HG02571 (cell line): ENCODE results near the gene ANK2.
"Not testable (repeated sequence)": the region's sequence is repeated elsewhere in the genome, so short reads cannot be mapped to it uniquely, and the experiment has no call there.

Experiments
- ATAC-seq: cut with Tn5 transposase; IDR thresholded peaks from one replicate; pipeline ENCODE4 v1.9.1; 2021; ENCODE audit warnings: mild to moderate bottlenecking, moderate library complexity; ENCODE audit not compliant: unreplicated experiment

ANK2 gene

GRCh38 chr4:113051361-113051760 is 1.9 kb downstream of the ANK2 start:
- ATAC-seq = no peak

- ATAC-seq = peak; percentile 81
These were observed 3.0 kb downstream of the ANK2 start for GRCh38 chr4:113052379-113052951.

- no peak for ATAC-seq
These were observed 4.4 kb downstream of the ANK2 start for GRCh38 chr4:113053883-113054282.

- ATAC-seq = no peak
These were observed 6.9 kb downstream of the ANK2 start for GRCh38 chr4:113056318-113056717.

GRCh38 chr4:113057891-113058290 is 8.4 kb downstream of the ANK2 start:
- no peak for ATAC-seq

GRCh38 chr4:113059449-113060182 is 10.2 kb downstream of the ANK2 start:
- ATAC-seq = no peak

GRCh38 chr4:113060853-113061252 is 11.4 kb downstream of the ANK2 start:
- ATAC-seq = no peak

GRCh38 chr4:113064244-113064643 is 14.8 kb downstream of the ANK2 start:
- no peak for ATAC-seq

- ATAC-seq = no peak
These were observed 16.2 kb downstream of the ANK2 start for GRCh38 chr4:113065629-113066028.

- not testable (repeated sequence) for ATAC-seq
These were observed 19.3 kb downstream of the ANK2 start for GRCh38 chr4:113068771-113069170.

GRCh38 chr4:113069212-113069892 is 19.9 kb downstream of the ANK2 start:
- ATAC-seq = no peak

- ATAC-seq = no peak
These were observed 21.3 kb downstream of the ANK2 start for GRCh38 chr4:113070755-113071154.

GRCh38 chr4:113071274-113071673 is 21.8 kb downstream of the ANK2 start:
- ATAC-seq = no peak

- no peak for ATAC-seq
These were observed 22.4 kb downstream of the ANK2 start for GRCh38 chr4:113071805-113072204.

GRCh38 chr4:113073451-113074005 is 24.1 kb downstream of the ANK2 start:
- ATAC-seq = no peak

GRCh38 chr4:113077575-113077974 is 28.1 kb downstream of the ANK2 start:
- ATAC-seq = no peak

GRCh38 chr4:113078066-113078465 is 28.6 kb downstream of the ANK2 start:
- no peak for ATAC-seq

- ATAC-seq = no peak
These were observed 30.6 kb downstream of the ANK2 start for GRCh38 chr4:113080050-113080449.

GRCh38 chr4:113080624-113081023 is 31.2 kb downstream of the ANK2 start:
- ATAC-seq = no peak

GRCh38 chr4:113083346-113083745 is 33.9 kb downstream of the ANK2 start:
- no peak for ATAC-seq

- ATAC-seq = no peak
These were observed 36.8 kb downstream of the ANK2 start for GRCh38 chr4:113086172-113086695.

GRCh38 chr4:113088050-113088449 is 38.6 kb downstream of the ANK2 start:
- no peak for ATAC-seq
